Liver (tissue), 9 donors: ENCODE results near the gene CTXND2. TPM values are rescaled to one million over a fixed set of nuclear protein-coding genes. Genes with fewer than 3 reads are reported as not detected.
A peak's percentile ranks its signal among the peaks of the same experiment; 100 is the strongest.

ENCODE experiments used
- DNase-seq: peaks from one replicate; pipeline ENCODE4 v3.0.0-alpha.2; 2017; ENCODE audit warnings: low spot score
- H3K27ac ChIP-seq, 2 donors: one replicate each; pipeline ENCODE4 v1.7.0; 2013; ENCODE audit warnings: inconsistent platforms in 2 of 2, low read length in 2 of 2, control low read depth in 1 of 2, low read depth in 1 of 2, mild to moderate bottlenecking in 1 of 2
- H3K27me3 ChIP-seq, 4 donors: one replicate each; pipeline versions ENCODE4 v1.6.1 to v1.7.0; 2013; ENCODE audit warnings: low read length in 3 of 4, inconsistent platforms in 1 of 4, mild to moderate bottlenecking in 1 of 4, moderate library complexity in 1 of 4; ENCODE audit not compliant: control insufficient read depth in 4 of 4, insufficient read depth in 4 of 4
- H3K36me3 ChIP-seq, 4 donors: one replicate each; pipeline versions ENCODE4 v1.6.1 to v1.7.0; 2013; ENCODE audit warnings: low read length in 3 of 4, mild to moderate bottlenecking in 3 of 4, low read depth in 1 of 4, moderate library complexity in 1 of 4; ENCODE audit not compliant: control insufficient read depth in 4 of 4, insufficient read depth in 3 of 4
- H3K4me1 ChIP-seq, 4 donors: one replicate each; pipeline versions ENCODE4 v1.6.1 to v1.7.0; 2013; ENCODE audit warnings: low read length in 3 of 4, mild to moderate bottlenecking in 3 of 4, moderate library complexity in 1 of 4; ENCODE audit not compliant: control insufficient read depth in 4 of 4, insufficient read depth in 4 of 4
- H3K4me3 ChIP-seq, 3 donors: one replicate each; pipeline versions ENCODE4 v1.6.1 to v1.7.0; 2013; ENCODE audit warnings: low read length in 3 of 3, control low read depth in 1 of 3, low read depth in 1 of 3, mild to moderate bottlenecking in 1 of 3
- H3K9ac ChIP-seq, 2 donors: one replicate each; pipeline ENCODE4 v1.7.0; 2013; ENCODE audit warnings: low read length in 2 of 2, mild to moderate bottlenecking in 2 of 2, moderate library complexity in 2 of 2, control low read depth in 1 of 2, low read depth in 1 of 2
- H3K9me3 ChIP-seq, 4 donors: one replicate each; pipeline versions ENCODE4 v1.6.1 to v1.7.0; 2013; ENCODE audit warnings: low read length in 3 of 4; ENCODE audit not compliant: control insufficient read depth in 4 of 4
- ATF3 ChIP-seq: IDR thresholded peaks from 2 replicates; pipeline ENCODE4 v1.6.1; 2016; ENCODE audit warnings: antibody characterized with exemption
- CTCF ChIP-seq: fragments of 150-350 bp; IDR thresholded peaks from 2 replicates; pipeline ENCODE4 v1.5.1; 2017; ENCODE audit warnings: improper control_type of control experiment, low read depth, low read length; ENCODE audit not compliant: missing input control
- EGR1 ChIP-seq, 2 donors: IDR thresholded peaks; 2 replicates each; pipeline ENCODE4 v1.6.1; 2016 to 2018; ENCODE audit warnings: antibody characterized with exemption in 2 of 2, low read depth in 2 of 2
- FOXA1 ChIP-seq: IDR thresholded peaks from 2 replicates; pipeline ENCODE4 v1.6.1; 2016; ENCODE audit warnings: antibody characterized with exemption
- FOXA2 ChIP-seq: IDR thresholded peaks from 2 replicates; pipeline ENCODE4 v1.6.1; 2016; ENCODE audit warnings: antibody characterized with exemption
- GABPA ChIP-seq, 2 donors: IDR thresholded peaks in 1 of 2; conservative IDR thresholded peaks in 1 of 2; 2 replicates each; pipeline ENCODE4 v1.6.1; 2016; ENCODE audit warnings: antibody characterized with exemption in 2 of 2, mild to moderate bottlenecking in 1 of 2, moderate library complexity in 1 of 2
- HNF4A ChIP-seq, 2 donors: conservative IDR thresholded peaks; 2 replicates each; pipeline ENCODE4 v1.6.1; 2016; ENCODE audit warnings: antibody characterized with exemption in 2 of 2, mild to moderate bottlenecking in 2 of 2
- HNF4G ChIP-seq: IDR thresholded peaks from 2 replicates; pipeline ENCODE4 v1.6.1; 2016; ENCODE audit warnings: antibody characterized with exemption
- JUND ChIP-seq, 2 donors: IDR thresholded peaks; 2 replicates each; pipeline ENCODE4 v1.6.1; 2016; ENCODE audit warnings: antibody characterized with exemption in 2 of 2
- NR2F2 ChIP-seq: IDR thresholded peaks from 2 replicates; pipeline ENCODE4 v1.6.1; 2016; ENCODE audit warnings: antibody characterized with exemption
- RAD21 ChIP-seq, 2 donors: IDR thresholded peaks; 2 replicates each; pipeline ENCODE4 v1.6.1; 2016; ENCODE audit warnings: antibody characterized with exemption in 2 of 2, mild to moderate bottlenecking in 2 of 2
- REST ChIP-seq: IDR thresholded peaks from 2 replicates; pipeline ENCODE4 v1.6.1; 2016; ENCODE audit warnings: antibody characterized with exemption, mild to moderate bottlenecking
- RXRA ChIP-seq, 2 donors: IDR thresholded peaks; 2 replicates each; pipeline ENCODE4 v1.6.1; 2017 to 2018; ENCODE audit warnings: antibody characterized with exemption in 2 of 2, mild to moderate bottlenecking in 1 of 2
- SP1 ChIP-seq: IDR thresholded peaks from 2 replicates; pipeline ENCODE4 v1.6.1; 2018; ENCODE audit warnings: antibody characterized with exemption, mild to moderate bottlenecking
- TAF1 ChIP-seq: conservative IDR thresholded peaks from 2 replicates; pipeline ENCODE4 v1.6.1; 2016; ENCODE audit warnings: antibody characterized with exemption, mild to moderate bottlenecking
- YY1 ChIP-seq: IDR thresholded peaks from 2 replicates; pipeline ENCODE4 v1.6.1; 2016; ENCODE audit warnings: antibody characterized with exemption, mild to moderate bottlenecking
- ZBTB33 ChIP-seq: IDR thresholded peaks from 2 replicates; pipeline ENCODE4 v1.6.1; 2016; ENCODE audit warnings: antibody characterized with exemption
- WGBS: extraction: QIAGEN DNeasy Blood & Tissue Kit; methylation state at CpG from one replicate; pipeline ENCODE4 v1.1.7; 2013; 5-methylcytosine and 5-hydroxymethylcytosine counted together
- polyA plus RNA-seq, 2 donors: library from polyadenylated mRNA; stranded (reverse) in 1 of 2; unstranded in 1 of 2; fragments of 200-250 nt in 1 of 2; fragments of >200 nt in 1 of 2; fragmentation: Nextera tagmentation in 1 of 2; extraction: Ambion mirVana in 1 of 2; gene quantifications; one replicate each; pipeline versions ENCODE4 v1.2.1 to v1.2.3, GENCODE V29; 2013 to 2015
- total RNA-seq, 2 donors: library from RNA; depleted of rRNA; stranded (reverse); fragments of >200 nt; gene quantifications; one replicate each; pipeline ENCODE4 v1.2.3, GENCODE V29; 2014
- TF ChIP-seq, protein P1 (sequence below): IDR thresholded peaks from 2 replicates; pipeline ENCODE4 v1.6.1; 2016; ENCODE audit warnings: antibody characterized with exemption
- donor health status: healthy.
- donor health status: healthy.
- donor health status: healthy.
- donor health status: healthy.
- donor health status: healthy.

CTXND2 gene
- total and polyA plus RNA-seq, 4 donors, result not detected

- H3K9ac ChIP-seq, result peak within 1 kb of the TSS; percentile 57 to 74
- H3K36me3 ChIP-seq, result peaks cover 7 to 25% (median 19%) of the 10 kb centered on the region in 4 donors
- under 1% methylated on average over 39 of the region's 39 CpGs for WGBS
- H3K4me1 ChIP-seq, result peaks cover 3 to 15% (median 12%) of the 10 kb centered on the region in 4 donors
- peak within 1 kb of the TSS; percentile 73 to 94 (median 86) for H3K4me3 ChIP-seq
- H3K27ac ChIP-seq, result peak within 1 kb of the TSS; percentile 54 to 75
- no peaks in the 10 kb centered on the region for H3K9me3 ChIP-seq
- TF ChIP-seq, protein P1, sequence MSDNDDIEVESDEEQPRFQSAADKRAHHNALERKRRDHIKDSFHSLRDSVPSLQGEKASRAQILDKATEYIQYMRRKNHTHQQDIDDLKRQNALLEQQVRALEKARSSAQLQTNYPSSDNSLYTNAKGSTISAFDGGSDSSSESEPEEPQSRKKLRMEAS, result peak; percentile 97
- peak; percentile 93 for TF ChIP-seq YY1
- TF ChIP-seq ZBTB33, result peak; percentile 96
- TF ChIP-seq JUND (IDR thresholded peaks at IDR 0.05), result peak in 1 of 2 donors; percentile 2
- TF ChIP-seq TAF1, result no peak
- peak; percentile 74 for TF ChIP-seq ATF3
- TF ChIP-seq FOXA1, result no peak
- peak; percentile 58 to 62 for TF ChIP-seq HNF4A (conservative IDR thresholded peaks at IDR 0.05)
- TF ChIP-seq NR2F2, result peak; percentile 68
- peak; percentile 88 to 95 for TF ChIP-seq EGR1 (IDR thresholded peaks at IDR 0.05; ENCODE audit: low read depth in 2 of 2)
- TF ChIP-seq RAD21 (IDR thresholded peaks at IDR 0.05), result peak; percentile 52 to 54
- no peak for TF ChIP-seq CTCF
- peak; percentile 72 for TF ChIP-seq REST
- no peak for TF ChIP-seq FOXA2
- peak; percentile 72 for TF ChIP-seq SP1
- no peak for TF ChIP-seq HNF4G
- TF ChIP-seq RXRA (IDR thresholded peaks at IDR 0.05), result peak; percentile 80 to 82
- peak; percentile 80 to 96 for TF ChIP-seq GABPA (IDR thresholded peaks at IDR 0.05 in 1 of 2, conservative IDR thresholded peaks at IDR 0.05 in 1 of 2)
- H3K27me3 ChIP-seq, result no peaks in the 10 kb centered on the region
- peak; percentile 87 for DNase-seq
These were observed 39.3 kb downstream of the CTXND2 start, which contains the start of gene SETDB1 for GRCh38 chr1:150926097-150926741. Gene SETDB1, plus strand, starts transcription at chr1:150926363. Its CDS starts 1,352 bp downstream, at chr1:150927715.
